Measurements from ENCODE around the gene STK25.

STK25 gene

DNA sequence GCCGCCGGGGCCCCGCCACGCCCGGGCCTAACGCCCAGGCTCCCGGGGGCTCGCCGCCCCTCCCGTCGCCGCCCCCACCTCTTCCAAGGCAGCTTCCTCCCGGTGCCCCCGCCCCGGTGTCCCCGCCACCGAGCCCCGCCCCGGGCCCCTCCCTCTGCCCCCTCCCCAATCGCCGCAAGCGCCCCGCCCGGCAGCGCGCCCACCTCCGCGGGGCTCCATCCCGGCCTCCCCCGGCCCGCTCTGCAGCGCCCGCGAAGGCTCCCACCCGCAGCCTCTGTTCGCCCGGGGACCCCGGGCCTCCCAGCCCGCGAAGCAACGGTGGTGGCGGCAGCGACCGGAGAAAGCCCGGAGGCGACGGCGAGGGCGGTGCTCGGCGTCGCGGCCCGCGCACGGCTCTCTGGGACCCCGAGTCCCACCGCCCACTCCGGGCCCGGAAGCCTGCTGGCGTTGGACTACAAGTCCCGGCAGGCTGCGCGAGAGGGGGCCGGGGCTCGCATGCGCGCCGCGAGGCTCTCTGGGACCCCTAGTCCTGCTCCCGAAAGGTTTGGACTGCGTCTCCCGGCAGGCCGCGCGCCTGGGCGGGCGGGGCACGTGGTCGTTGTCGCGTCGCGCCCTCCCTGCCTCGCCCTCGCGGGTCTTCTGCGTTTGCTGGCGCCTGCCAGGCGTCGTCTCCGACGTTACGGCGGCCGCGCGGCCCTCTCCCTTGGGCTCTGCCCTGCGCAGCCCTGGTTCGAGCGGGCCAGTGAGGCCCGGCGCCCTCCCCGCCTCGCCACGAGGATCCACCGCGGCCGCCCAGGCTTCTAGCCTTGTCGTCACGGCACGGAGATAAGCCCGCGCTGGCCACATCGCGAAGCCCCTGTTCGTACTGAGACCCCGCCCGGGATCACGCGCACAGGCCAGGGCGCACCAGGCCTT is at the start of gene STK25:
Gene STK25, minus strand, starts transcription at position 345 of the 915 bp plus-strand sequence. CDS start 549 bp downstream, outside the sequence.
- peak; percentile 99 for DNase-seq

- no peak for DNase-seq
Measured at GRCh38 chr2:241556746-241557145, 48.4 kb upstream of the STK25 start.

DNA sequence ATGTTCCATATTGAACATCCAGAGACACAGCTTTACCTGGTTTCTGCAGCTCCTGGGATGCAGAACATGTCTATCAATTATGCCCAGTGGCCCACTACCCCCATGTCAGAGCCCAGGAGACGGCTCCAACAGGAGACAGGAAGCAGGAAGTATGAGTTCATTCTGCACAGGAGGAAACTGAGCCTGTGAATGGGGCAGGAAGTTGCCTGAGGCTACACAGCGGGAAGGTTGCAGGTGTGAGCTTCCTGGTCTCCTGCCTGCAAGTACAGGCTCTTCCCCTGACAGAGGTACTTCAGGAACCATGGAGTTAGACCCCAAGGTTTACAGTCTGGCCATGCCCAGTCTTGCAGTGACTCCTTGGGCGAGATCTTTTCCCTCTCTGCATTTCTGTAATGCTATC is 47.3 kb upstream of the STK25 start:
- no peak for DNase-seq

DNA sequence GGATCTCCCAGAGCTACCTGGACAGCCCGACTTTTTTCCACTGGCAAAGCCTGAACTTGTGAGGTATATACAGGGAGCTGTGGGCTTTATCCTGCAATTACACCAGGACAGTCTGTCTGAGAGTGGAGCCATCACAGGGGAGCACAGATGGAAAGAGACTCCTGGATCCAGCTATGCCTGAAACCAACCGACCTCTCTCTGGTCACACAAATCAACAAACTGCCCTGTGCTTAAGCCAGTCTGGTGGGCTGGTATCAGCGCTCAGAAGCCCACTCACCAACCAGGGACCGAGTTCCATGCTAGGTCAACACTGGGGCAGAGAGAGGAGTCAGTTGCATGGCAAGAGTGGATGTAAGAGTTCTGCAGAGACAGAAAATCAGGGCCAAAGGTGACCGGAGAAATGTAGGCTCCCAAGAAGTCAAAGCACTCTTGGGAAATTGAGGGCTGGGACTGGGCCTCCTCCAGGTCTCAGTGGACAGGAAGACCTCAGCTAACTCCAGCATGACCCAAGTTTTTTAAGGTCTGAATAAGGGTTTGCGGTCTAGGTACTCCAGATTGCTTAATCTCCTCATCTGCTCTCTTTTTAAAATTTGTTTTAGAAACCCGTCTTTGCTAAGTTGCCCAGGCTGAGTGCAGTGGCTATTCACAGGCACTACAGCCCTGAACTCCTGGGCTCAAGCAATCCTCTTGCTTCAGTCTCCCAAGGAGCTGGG is 46.4 kb upstream of the STK25 start:
- DNase-seq = no peak

DNA sequence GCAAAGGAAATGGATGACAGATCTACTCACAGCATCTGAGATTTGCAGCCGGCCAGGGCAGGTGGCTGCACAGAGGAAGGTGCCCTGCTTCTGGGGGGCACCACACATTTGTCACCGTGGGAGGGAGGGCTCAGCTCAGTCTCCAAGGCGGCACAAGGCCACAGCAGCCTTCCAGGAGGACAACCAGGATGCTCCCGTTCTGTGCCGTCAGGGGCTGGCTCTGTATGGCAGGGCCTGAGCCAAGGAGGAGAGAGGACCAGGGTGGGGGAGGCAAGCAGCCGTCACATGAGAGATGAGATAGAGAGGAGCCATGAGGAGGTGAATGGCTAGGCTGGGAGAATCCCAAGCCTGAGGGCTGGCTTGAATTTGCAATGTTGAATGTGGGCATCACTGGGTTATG is 45.6 kb upstream of the STK25 start:
- no peak for DNase-seq

- DNase-seq = no peak
Measured at GRCh38 chr2:241553512-241553830, 45.1 kb upstream of the STK25 start.

DNA sequence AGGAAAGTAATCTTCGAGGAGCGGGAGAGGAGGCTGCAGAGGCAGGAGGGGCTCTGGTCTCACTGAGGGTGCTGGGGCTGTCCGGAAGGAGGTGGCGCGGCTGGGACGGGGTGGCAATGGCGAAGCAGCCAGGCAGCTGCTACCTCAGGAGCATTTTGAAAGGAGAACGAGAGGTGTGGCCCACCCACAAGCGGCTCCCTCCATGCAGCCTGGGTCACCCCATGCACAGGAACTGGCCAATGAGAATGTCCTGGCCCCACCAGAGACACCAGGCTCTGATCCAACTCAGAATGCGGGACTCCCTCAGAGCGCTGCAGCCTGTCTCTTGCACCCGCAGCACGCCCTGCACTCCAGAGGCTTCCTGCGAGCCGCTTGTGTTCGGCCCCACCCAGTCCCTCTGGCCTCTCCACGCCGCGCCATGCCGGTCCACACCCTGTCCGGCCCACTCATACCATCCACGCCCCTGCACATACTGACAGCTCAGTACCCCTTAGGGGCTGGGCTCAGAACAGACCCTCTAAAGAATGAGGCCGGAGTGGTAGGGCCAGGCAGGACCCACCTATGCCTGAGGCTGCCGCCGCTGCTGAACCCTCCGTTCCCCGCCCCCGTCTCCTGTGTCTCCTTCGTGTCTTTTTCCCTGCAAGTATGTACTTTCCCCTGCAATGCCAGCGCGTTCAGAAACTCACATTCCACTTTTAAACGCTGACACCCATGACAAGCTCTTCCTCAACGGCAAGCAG is 43.8 kb upstream of the STK25 start:
- DNase-seq = no peak

DNA sequence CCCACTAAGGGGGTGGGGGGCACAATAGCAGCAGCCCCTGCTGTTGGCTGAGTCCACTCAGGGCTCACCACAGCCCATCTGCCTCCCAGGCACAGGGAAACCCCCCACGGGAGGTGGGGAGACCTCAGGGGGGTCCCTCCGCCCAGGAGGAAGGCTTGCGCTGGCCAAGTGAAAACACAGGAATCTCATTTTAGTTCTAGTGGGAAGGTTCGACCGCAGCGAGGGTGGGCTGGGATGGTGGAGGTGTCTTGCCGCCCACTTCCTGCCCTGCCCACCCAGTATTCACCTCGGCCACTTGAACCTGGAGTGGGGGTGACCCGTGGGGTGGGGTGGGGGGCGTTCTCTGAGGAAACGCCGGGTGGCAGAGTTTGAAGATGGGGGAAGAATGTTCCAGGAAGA is 43.2 kb upstream of the STK25 start:
- no peak for DNase-seq

DNA sequence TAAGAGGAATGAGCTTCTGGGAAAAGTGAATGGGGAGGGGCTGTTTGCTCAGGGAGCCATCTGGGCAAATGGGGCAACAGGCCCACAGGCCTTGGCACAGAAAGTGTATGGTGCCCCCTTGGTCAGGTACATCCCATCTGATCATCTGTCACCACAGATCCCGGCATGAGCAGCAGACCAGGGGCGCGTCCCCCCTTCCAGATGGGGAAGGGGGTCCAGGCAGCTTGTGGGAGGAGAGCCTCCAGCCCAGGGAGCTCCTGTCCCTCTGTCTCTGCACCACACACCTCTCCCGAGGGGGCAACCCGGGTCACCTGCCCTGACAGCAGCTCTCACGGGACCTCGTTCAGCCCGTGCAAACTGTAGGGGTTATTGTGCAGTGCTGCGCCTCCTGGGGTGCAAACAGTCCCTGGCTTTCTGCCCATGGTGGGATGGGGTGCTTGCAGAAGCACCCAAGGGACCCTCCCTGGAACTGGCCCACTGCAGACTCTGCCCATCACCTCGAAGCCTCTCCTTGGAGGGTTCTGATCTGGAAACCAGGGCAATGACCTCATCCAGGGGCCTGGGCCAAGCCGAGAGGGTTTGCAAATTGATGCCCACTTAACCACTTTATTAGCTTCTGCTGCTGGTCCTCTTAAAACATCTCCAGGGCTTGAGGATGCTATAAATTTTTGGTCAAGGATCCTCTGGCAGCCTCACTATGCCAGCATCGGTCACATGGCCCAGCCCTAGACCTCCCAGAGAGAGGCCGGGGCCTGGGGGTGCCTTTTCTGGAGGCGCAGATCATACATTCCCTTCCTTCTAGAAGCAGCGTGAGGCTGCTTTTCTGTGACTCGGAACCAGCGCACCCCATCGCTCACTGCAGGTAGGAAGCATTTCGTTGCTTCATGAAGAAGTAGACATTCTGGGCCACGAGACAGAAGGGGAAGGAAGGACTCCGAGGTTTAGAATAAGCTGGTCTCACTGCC is 42.5 kb upstream of the STK25 start:
- DNase-seq = no peak

- no peak for DNase-seq
Measured at GRCh38 chr2:241548451-241548835, 40.1 kb upstream of the STK25 start.

GRCh38 chr2:241547781-241548450 is 39.5 kb upstream of the STK25 start:
- DNase-seq = no peak

DNA sequence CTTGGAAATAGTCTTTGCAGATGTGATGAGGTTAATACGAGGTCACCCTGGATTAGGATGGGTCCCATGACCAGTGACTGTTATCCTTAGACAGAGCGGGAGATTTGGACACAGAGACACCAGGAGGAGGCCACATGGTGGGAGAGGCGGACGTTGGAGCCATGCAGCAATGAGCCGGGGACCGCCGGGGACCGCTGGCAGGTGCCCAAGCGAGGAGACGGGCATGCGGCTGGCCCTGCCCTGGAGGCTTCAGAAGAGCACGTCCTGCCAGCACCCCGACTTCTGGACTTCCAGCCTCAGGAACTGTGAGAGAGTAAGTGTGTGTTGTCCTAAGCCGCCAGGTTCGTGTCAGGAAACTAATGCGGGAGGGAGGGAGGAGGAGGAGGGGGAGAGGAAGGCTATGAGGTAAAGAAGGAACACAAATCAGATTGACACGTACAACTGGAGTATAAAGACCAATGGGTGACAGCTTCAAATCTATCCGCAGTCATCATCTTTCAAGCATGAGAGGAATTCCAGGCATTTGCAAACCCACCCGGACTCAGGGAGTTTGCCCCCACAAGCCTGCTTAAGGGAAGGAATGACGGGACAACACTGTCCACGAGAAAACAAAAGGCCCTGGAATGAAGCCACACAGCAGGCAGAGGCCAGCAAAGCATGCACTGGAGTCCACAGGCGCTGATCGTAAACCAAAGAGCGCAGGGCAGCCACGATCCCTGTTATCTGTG is 38.6 kb upstream of the STK25 start:
- peak; percentile 97 for DNase-seq

DNA sequence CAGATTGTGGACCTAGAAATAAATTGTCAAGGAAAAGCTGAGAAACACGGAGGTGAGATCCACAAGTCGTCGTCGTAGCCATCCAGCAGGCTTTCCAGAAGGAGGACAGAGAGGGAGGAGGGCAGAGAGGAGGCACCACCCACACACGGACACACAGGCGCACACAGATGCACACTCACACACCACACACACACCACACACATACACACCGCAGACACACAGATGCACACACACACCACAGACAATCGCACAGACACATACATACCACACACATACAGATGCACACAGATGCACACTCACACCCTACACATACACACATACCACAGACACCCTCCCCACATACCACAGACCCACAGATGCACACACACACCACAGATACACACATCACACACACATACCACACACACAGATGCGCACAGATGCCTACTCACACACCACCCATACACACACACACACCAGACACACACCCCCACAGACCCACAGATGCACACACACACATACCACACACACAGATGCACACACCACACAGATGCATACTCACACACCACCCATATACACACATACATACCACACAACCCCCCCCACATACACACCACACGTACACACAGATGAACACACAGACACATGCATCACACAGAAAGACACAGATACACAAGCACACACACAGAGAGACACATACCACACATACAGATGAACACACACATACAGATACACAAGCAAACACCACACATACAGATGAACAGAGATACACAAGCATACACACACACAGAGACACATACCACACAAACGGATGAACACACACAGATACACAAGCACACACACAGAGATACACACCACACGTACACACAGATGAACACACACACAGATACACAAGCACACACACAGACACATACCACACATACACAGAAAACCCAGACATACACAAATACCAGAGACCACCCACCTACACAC is 37.4 kb upstream of the STK25 start:
- peak; percentile 24 for DNase-seq

DNA sequence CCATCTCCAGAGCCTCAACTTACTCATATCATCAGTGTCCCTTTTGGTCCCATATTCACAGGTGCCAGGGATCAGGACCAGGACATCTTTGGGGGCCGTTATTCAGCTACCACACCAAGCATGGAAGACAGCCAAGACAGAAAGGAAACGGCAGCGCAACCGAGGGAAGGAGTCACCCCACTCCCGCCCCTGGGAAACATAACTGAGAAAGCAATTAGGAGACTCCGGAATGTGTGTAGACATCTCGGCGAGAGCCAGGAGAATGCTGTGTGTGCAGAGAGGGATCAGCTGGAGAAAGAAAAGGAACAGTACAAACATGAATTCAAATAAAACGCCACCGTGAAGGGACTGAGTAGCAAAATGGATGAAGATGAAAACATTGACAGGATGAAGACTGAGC is 36.7 kb upstream of the STK25 start:
- peak; percentile 88 for DNase-seq

- DNase-seq = no peak
Measured at GRCh38 chr2:241542278-241542605, 33.9 kb upstream of the STK25 start.

DNA sequence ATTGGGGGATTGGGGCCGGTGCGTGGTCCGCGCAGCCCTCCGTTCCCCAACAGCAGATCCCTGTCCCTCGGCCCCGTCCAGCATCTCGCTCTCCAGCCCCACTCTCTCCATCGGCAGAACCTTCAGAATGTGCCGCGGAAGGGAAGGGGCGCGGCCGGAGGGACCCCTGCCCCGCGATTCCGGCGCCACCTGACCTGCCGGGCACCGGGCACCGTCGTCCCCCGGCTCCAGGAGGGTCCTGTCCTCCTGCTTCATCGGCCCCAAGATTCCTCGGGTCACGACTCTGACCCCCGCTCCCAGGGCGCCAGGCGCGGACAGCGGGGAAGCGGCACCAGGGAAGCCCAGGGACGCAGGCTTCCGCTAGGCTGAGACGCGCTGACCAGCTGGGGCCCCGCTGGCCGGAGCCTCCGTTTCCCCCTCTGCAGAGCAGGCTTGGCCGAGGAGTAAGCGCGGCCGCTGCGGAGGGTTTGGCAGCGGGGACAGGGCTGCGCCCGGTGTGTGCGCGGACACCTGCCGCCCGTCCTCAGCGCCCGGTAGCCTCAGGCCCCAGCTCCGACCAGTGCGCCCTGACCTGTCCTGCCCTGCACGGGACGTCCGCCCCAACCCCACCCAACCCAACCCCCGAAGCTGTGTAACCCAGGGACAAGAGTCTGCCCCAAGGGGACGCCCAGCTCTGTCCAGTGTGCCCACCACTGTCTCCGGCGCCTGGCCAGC is 33.3 kb upstream of the STK25 start:
- DNase-seq = no peak

GRCh38 chr2:241540771-241541561 is 32.6 kb upstream of the STK25 start:
- DNase-seq = peak; percentile 40

- DNase-seq = peak; percentile 19
Measured at GRCh38 chr2:241540401-241540770, 32.0 kb upstream of the STK25 start.

Measured in fibroblast of skin of right quadriceps (primary cell).